C1 segment of cervical spinal cord (tissue), 14 donors: Measurements from ENCODE around the gene CCDC88A.
"Not testable (repeated sequence)": the region's sequence is repeated elsewhere in the genome, so short reads cannot be mapped to it uniquely, and the experiment has no call there.

Experiments
- DNase-seq, 14 donors: peaks; one replicate each; lab custom pipeline; 2025; lab: John Stamatoyannopoulos, UW

The CCDC88A gene

GRCh38 chr2:55419679-55420438 lies at the start of gene CCDC88A:
TSS of gene CCDC88A (minus strand) at chr2:55419856. CDS start at chr2:55419079, 777 bp downstream.
- DNase-seq, result peak; percentile 73 to 96 (median 92)

GRCh38 chr2:55461679-55462078 lies 42.0 kb upstream of the CCDC88A start:
- DNase-seq, result no peak

- DNase-seq, result no peak
These were observed 40.9 kb upstream of the CCDC88A start for GRCh38 chr2:55460562-55460961.

- no peak for DNase-seq
These were observed 40.1 kb upstream of the CCDC88A start for GRCh38 chr2:55459714-55460274.

- DNase-seq, result no peak
These were observed 39.6 kb upstream of the CCDC88A start for GRCh38 chr2:55459279-55459678.

- DNase-seq, result no peak
These were observed 34.5 kb upstream of the CCDC88A start for GRCh38 chr2:55454121-55454520.

GRCh38 chr2:55452879-55453278 lies 33.2 kb upstream of the CCDC88A start:
- no peak for DNase-seq

- no peak for DNase-seq
These were observed 32.0 kb upstream of the CCDC88A start for GRCh38 chr2:55451699-55452098.

- not testable (repeated sequence) for DNase-seq
These were observed 30.4 kb upstream of the CCDC88A start for GRCh38 chr2:55450014-55450413.

GRCh38 chr2:55442045-55442760 lies 22.5 kb upstream of the CCDC88A start:
- not testable (repeated sequence) for DNase-seq

GRCh38 chr2:55441280-55441892 lies 21.7 kb upstream of the CCDC88A start:
- no peak for DNase-seq

GRCh38 chr2:55439101-55439397 lies 19.4 kb upstream of the CCDC88A start:
- no peak for DNase-seq

GRCh38 chr2:55438391-55439100 lies 18.9 kb upstream of the CCDC88A start:
- DNase-seq, result no peak

- no peak for DNase-seq
These were observed 18.1 kb upstream of the CCDC88A start for GRCh38 chr2:55437515-55438390.

- no peak for DNase-seq
These were observed 12.4 kb upstream of the CCDC88A start for GRCh38 chr2:55431982-55432627.

- no peak for DNase-seq
These were observed 10.7 kb upstream of the CCDC88A start for GRCh38 chr2:55430211-55430975.

GRCh38 chr2:55428258-55428657 lies 8.6 kb upstream of the CCDC88A start:
- DNase-seq, result no peak

GRCh38 chr2:55425431-55425831 lies 5.8 kb upstream of the CCDC88A start:
- no peak for DNase-seq

GRCh38 chr2:55422876-55423665 lies 3.4 kb upstream of the CCDC88A start:
- no peak for DNase-seq
